Stimulated activated naive CD8-positive, alpha-beta T cell treated with anti-CD3 and anti-CD28 coated beads, Interleukin-15, Interleukin-2, amounts not matched to agents 100 U/mL and 50 U/mL, for 24 hours (primary cell): Measurements from ENCODE around the gene ANKRD11.

Experiments used
- ATAC-seq: fragments of 150-1000 bp; cut with Tn5 transposase; one replicate; pipeline ENCODE4 v1.10.0; 2021
- DNase-seq: peaks from one replicate; pipeline ENCODE4 v3.0.0; 2021

The ANKRD11 gene

DNA sequence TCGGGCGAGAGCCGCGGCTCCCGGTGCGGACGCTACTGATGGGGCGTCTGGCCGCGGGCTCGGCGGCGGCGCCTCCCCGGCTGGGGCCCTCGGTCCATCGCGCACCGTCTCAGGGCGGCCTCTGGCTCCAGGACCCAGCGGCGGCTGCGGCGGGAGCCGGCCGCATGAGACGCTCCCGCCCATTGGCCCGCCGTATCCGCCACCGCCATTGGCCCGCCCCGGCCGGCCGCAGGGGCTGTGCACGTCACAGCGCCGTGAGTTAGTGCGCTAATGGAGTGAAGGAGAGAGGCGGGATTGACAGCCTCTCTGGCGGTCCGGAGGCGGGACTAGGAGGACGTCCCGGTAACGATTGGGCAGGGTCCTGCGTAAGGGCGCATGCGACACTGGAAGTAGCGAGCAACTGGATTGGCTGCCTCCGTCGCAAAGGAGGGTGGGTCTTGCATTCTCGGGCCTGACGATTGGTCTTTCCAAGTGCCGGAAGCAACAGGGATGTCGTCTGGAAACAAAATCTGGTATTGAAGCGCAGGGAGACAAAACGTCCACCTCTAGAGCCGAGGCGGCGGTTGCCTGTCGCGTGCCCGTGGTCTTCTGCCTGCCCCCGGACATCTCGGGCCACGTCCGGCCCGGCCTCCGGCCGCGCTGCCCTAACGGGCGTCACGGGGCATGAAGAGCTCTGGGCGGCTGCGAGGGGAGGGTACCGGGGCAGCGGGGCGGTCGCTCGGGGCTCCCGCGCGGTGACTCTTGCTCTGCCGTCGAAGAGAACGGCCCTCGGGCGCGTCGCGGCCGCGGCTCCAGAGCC, at the start of gene ANKRD11:
Gene ANKRD11 (minus strand): TSS at position 123 of the 799 bp plus-strand sequence. CDS start 173,542 bp downstream, outside the sequence.
- DNase-seq = peak; percentile 97
- ATAC-seq = peak; percentile 94

DNA sequence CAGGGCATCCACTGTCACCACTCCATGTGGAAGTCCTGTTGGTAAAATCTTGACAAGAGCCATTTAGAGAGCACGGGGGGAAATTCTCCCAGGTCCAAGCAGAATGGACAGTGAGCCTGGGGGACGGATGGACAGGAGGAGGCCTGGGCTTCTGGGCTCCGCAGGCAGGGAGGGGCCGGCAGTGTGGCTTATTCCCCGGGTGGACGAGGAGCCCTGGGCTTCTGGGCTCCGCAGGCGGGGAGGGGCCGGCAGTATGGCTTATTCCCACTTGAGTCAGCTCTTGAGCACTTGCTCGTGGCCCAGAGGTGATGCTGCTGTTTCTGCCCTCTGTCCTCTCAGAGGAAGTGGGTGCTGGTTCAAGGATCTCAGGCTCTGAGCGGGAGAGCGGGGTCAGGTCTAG, 47.9 kb upstream of the ANKRD11 start:
- ATAC-seq (no peak), DNase-seq (no peak)

GRCh38 chr16:89537549-89537925, 47.2 kb upstream of the ANKRD11 start:
- no peak for DNase-seq
- ATAC-seq = no peak

- DNase-seq = no peak
- no peak for ATAC-seq
Measured at GRCh38 chr16:89536886-89537548, 46.7 kb upstream of the ANKRD11 start.

GRCh38 chr16:89536371-89536770, 46.0 kb upstream of the ANKRD11 start:
- no peak for ATAC-seq

DNA sequence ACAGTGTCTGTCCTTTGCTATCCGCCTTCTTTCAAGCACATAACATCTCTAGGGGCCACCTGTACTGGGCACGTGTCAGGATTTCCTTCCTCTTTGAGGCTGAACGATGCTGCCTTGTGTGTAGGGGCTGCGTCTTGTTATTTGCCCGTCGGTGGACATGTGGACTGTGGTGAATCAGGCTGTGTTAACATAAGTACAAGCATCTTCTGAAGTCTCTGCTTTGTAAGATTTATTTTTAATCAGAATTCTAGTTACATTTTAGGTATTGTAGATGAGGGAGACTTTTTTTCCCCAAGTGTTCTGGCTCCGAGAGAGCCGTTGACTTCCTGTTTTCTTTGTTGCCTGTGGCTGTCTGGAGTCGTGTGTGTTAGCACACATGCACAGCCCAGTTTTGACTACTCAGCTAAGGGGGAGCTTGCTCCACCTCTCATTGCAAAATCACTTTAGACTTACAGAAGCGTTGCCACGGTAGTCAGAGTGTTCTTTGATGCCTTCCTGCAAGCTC, 43.9 kb upstream of the ANKRD11 start:
- DNase-seq = no peak
- ATAC-seq = no peak

More at GRCh38 chr16:89536371-89536770, 46.0 kb upstream of the ANKRD11 start:
- no peak for DNase-seq

- ATAC-seq (no peak), DNase-seq (no peak)
Measured at GRCh38 chr16:89531821-89532526, 41.6 kb upstream of the ANKRD11 start.

DNA sequence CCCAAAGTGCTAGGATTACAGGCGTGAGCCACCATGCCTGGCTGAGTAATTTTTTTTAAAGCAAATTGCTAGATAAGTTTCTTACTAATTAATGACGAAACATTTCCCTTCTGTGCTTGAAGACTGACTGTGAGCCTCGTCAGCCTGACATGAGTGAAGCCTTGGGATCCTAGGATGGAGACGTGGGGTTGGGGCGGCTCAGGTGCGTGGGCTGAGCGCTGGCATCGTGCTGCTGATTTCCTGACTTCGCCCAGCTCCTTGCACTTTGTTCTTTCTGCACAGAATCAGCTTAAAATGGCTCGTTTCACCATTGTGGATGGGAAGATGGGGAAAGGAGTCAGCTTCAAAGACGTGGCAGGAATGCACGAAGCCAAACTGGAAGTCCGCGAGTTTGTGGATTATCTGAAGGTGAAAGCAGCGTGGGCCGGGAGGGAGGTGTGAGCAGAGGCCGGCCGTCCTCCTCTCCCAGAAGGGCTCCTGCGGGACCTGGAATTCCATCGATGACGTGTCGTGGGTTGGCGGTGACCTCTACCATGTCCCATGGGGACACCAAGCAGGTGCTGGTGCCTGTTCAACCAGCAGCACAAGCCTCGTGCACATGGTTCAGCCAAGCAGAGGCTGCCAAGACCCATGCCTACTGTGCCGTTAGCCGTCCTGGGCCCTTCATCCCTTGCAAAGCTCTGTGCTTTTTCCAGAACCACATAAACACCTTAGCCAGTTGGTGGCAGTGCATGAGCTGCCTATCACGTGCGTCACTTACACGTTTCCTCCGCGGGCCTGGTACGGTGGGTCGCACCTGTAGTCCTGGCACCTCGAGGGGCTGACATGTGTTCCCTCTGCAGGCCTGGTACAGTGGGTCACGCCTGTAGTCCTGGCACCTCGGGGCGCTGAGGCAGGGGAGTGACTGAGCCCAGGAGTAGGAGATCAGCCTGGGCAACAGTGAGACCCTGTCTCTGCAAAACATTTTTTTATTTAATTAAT, 40.3 kb upstream of the ANKRD11 start:
- DNase-seq (no peak), ATAC-seq (no peak)

DNA sequence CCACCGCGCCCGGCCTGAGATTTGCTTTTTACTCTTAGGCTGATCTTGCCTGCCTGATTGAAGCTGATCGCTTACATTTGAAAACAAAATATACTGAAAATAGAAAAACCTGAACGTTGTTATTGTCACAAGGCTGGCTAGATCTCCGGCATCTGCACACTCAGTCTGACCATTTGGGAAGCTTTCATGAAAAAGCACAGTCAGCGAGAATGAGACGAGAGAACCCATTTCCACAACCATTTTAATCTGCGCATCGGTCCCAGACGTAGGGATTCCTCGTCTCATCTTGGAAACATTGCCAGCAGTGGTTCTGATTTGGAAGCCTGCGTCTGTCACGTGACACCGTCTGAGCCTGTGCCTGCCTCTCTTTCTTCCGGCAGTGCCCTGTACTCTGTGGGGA, 38.7 kb upstream of the ANKRD11 start:
- ATAC-seq (no peak), DNase-seq (no peak)

- ATAC-seq (no peak), DNase-seq (no peak)
Measured at GRCh38 chr16:89525146-89525913, 35.0 kb upstream of the ANKRD11 start.

DNA sequence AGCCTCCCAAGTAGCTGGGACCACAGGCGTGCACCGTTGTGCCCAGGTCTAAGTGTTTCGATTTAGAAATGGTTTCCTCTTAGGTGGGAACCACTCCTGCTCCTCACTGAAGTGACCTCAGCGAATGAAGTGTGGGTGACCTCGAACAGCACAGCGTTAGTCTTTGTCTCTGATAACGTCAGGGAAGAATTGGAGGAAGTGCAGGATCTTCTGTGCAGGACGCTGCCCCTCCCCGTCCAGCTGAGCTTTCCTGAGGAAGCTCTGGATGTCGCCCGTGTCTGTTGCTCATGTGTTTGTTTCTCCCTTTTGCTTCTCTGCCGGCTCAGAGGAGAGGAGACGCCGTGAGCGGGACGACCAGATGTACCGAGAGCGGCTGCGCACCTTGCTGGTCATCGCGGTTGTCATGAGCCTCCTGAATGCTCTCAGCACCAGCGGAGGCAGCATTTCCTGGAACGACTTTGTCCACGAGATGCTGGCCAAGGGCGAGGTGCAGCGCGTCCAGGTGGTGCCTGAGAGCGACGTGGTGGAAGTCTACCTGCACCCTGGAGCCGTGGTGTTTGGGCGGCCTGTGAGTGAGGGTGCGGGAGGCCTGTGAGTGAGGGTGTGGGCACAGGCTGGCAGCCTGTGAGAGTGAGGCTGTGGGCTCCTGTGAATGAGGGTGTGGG, 33.5 kb upstream of the ANKRD11 start:
- DNase-seq = no peak
- ATAC-seq = no peak

GRCh38 chr16:89522287-89522686, 31.9 kb upstream of the ANKRD11 start:
- DNase-seq = no peak
- no peak for ATAC-seq

DNA sequence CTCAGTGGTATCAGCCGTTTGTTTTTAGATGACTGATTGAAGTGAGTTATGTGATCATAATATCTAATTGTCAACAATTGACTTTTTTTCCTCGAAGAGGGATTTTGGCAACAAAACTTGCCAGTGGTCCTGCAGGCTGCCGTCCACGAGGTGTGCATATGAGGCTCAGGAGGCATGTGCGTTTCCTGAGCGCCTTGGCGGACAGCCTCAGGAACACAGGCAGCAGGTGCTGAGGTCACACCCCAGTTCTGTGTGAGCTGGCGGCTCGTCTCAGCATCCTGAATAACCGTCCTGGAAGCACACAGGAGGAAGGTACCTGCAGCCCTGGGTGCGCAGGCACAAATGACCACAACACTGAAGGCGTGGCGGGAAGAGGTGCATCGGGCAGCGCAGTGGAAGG, 29.5 kb upstream of the ANKRD11 start:
- DNase-seq = no peak
- ATAC-seq = no peak

- no peak for DNase-seq
- no peak for ATAC-seq
Measured at GRCh38 chr16:89517128-89517527, 26.8 kb upstream of the ANKRD11 start.

DNA sequence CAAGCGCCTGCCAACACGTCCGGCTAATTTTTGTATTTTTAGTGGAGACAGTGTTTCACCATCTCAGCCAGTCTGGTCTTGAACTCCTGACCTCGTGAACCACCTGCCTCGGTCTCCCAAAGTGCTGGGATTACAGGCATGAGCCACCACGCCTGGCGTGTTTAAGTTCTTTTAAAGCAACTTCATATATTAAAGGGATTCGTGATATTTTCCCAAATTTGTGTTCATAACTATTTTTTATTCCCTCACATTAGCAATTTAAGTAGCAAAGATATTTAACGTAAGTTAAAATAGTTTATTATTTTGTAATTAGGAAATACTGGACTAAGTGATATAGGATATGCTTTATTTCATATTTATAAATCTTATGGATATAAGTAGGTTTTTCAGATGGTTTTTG, 22.1 kb upstream of the ANKRD11 start:
- DNase-seq = no peak
- no peak for ATAC-seq

GRCh38 chr16:89511374-89511773, 21.0 kb upstream of the ANKRD11 start:
- DNase-seq (no peak), ATAC-seq (no peak)

GRCh38 chr16:89510526-89510925, 20.2 kb upstream of the ANKRD11 start:
- no peak for ATAC-seq
- DNase-seq = no peak

DNA sequence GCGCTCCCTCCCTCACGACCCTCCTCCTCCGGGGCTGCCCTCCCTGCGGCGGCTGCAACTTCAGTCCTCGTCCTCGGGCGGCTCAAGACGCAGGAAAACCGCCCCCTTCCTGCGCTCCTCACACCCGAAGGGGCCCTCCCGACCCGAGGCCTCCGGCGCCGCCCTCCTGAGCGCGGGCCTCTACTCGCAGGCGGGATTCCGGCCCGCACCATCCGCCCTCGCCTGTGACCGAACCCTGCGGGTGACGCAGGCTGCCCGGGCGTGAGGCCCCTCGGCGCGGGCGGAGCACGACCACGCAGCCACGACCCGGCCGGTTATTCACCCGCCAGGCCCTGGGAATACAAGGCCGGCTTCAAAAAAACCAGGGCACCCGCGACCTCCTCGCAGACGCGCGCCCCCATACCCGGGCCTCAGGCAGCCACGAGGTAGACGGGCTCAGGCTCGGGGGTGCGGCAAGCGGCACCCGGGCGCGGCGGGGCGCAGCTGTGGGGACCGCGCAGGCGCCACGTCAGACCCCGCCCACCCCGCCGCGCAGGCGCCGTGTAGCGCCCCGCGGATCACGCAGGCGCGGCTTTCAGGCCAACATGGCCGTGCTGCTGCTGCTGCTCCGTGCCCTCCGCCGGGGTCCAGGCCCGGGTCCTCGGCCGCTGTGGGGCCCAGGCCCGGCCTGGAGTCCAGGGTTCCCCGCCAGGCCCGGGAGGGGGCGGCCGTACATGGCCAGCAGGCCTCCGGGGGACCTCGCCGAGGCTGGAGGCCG, 17.7 kb upstream of the ANKRD11 start, which contains the start of gene SPG7:
Gene SPG7 (plus strand): TSS at position 570 of the 757 bp plus-strand sequence. CDS start 15 bp downstream, at position 585.
- peak; percentile 95 for DNase-seq
- ATAC-seq = peak; percentile 74

GRCh38 chr16:89507214-89507833, 17.0 kb upstream of the ANKRD11 start:
- DNase-seq (no peak), ATAC-seq (no peak)
